GM13976 (cell line): ENCODE measurements around the gene ARHGEF39.

Experiments used
- DNase-seq: peaks from one replicate; pipeline ENCODE4 v3.0.0; 2012; ENCODE audit warnings: low spot score
- CTCF ChIP-seq: IDR thresholded peaks from 2 replicates; pipeline ENCODE4 v1.5.1; 2012; ENCODE audit warnings: borderline replicate concordance, mild to moderate bottlenecking; ENCODE audit not compliant: insufficient read depth; ENCODE audit errors: extremely low read depth, missing control alignments, control extremely low read depth
- in situ Hi-C: fragments of 300-500 bp; cut with MboI; formaldehyde crosslinking; loops from one replicate; pipeline ENCODE4 v1.12.0; 2022; ENCODE audit warnings: low sequenced_read_pairs, mixed read lengths, inconsistent platforms; ENCODE audit not compliant: unreplicated experiment

Gene ARHGEF39

GRCh38 chr9:35636135-35636876 is 28.7 kb downstream of the ARHGEF39 start:
- DNase-seq = no peak
- no peak for TF ChIP-seq CTCF

GRCh38 chr9:35635730-35636129 is 29.3 kb downstream of the ARHGEF39 start:
- in situ Hi-C loops = no loop called here
- no peak for TF ChIP-seq CTCF
- no peak for DNase-seq

More at GRCh38 chr9:35636135-35636876, 28.7 kb downstream of the ARHGEF39 start:
- in situ Hi-C loops = no loop called here

- TF ChIP-seq CTCF = no peak
- DNase-seq = no peak
- in situ Hi-C loops = no loop called here
Measured at GRCh38 chr9:35629597-35629996, 35.4 kb downstream of the ARHGEF39 start.

GRCh38 chr9:35628389-35628991 is 36.5 kb downstream of the ARHGEF39 start:
- no peak for TF ChIP-seq CTCF
- DNase-seq = no peak
- in situ Hi-C loops = no loop called here

GRCh38 chr9:35627575-35627974 is 37.4 kb downstream of the ARHGEF39 start:
- in situ Hi-C loops = no loop called here
- no peak for DNase-seq
- TF ChIP-seq CTCF = no peak

GRCh38 chr9:35619800-35620158 is 45.2 kb downstream of the ARHGEF39 start:
- DNase-seq = no peak
- no peak for TF ChIP-seq CTCF
- in situ Hi-C loops = no loop called here
